SK-N-SH (cell line): ENCODE data around the gene PAQR5.

Experiments
- CTCF ChIP-seq: fragments of 200-600 bp; sonication (generic); IDR thresholded peaks from 2 replicates; pipeline ENCODE4 v1.6.1; 2017; ENCODE audit warnings: antibody characterized with exemption, mild to moderate bottlenecking, moderate library complexity
- EZH2phosphoT487 ChIP-seq: fragments of 200-600 bp; sonication (generic); IDR thresholded peaks from 2 replicates; pipeline ENCODE4 v1.6.1; 2017; ENCODE audit warnings: low read depth, mixed run types, mild to moderate bottlenecking, antibody characterized with exemption, moderate library complexity, borderline replicate concordance
- POLR2AphosphoS5 ChIP-seq: IDR thresholded peaks from 2 replicates; pipeline ENCODE4 v1.6.1; 2012; ENCODE audit warnings: low read depth, low read length
- SIN3A ChIP-seq: IDR thresholded peaks from 2 replicates; pipeline ENCODE4 v1.6.1; 2012; ENCODE audit warnings: low read depth, mild to moderate bottlenecking, low read length, moderate library complexity, borderline replicate concordance
- SMC3 ChIP-seq: IDR thresholded peaks from 2 replicates; pipeline ENCODE4 v1.6.1; 2012; ENCODE audit warnings: low read depth, low read length, improper control_type of control experiment

- TF ChIP-seq EZH2phosphoT487 (no peak), SIN3A (no peak), POLR2AphosphoS5 (no peak), CTCF (no peak), SMC3 (no peak)
Observed at GRCh38 chr15:69443032-69443611, 144.4 kb downstream of the PAQR5 start.
